IMR-90 (cell line): ENCODE results near the gene PPIB. TPM values are rescaled to one million over a fixed set of nuclear protein-coding genes. Genes with fewer than 3 reads are reported as not detected.

Experiments
- ATAC-seq: fragments of 200-7000 bp; cut with Tn5 transposase; 2 replicates; pipeline ENCODE4 v1.9.1; 2020; ENCODE audit warnings: low read depth, mild to moderate bottlenecking, moderate library complexity
- BruUV-seq: library from RNA; stranded (reverse); fragments of 400-500 nt; replicated peaks from 2 replicates; lab custom pipeline; 2021; lab: Mats Ljungman, UMichigan
- CTCF ChIA-PET: fragments of 300-600 bp; formaldehyde crosslinking; extraction: SDS; loops from one replicate; lab custom pipeline; 2021; ENCODE audit warnings: antibody characterized with exemption; lab: Yijun Ruan, JAX
- POLR2A ChIA-PET: fragments of 300-600 bp; sonication (Branson Sonifier 250); formaldehyde crosslinking; loops from one replicate; lab custom pipeline; 2022; ENCODE audit warnings: antibody characterized with exemption; ENCODE audit not compliant: unreplicated experiment; lab: Charles Lee
- DNase-seq: peaks from one replicate; pipeline ENCODE4 v3.0.0; 2013
- H2AFZ ChIP-seq: replicated peaks from 2 replicates; pipeline ENCODE3; 2013; ENCODE audit warnings: low read length, mild to moderate bottlenecking; ENCODE audit not compliant: poor library complexity
- H2AK5ac ChIP-seq: 2 replicates; pipeline ENCODE4 v1.6.1; 2013; ENCODE audit warnings: low read depth, low read length, inconsistent platforms
- H2AK9ac ChIP-seq: replicated peaks from 2 replicates; pipeline ENCODE3; 2013; ENCODE audit warnings: mild to moderate bottlenecking, low read depth, low read length, moderate library complexity; ENCODE audit not compliant: poor library complexity
- H2BK120ac ChIP-seq: 2 replicates; pipeline ENCODE4 v1.6.1; 2013; ENCODE audit warnings: low read depth, low read length, inconsistent platforms
- H2BK15ac ChIP-seq: 3 replicates; pipeline ENCODE4 v1.6.1; 2013; ENCODE audit warnings: low read depth, low read length, inconsistent platforms
- H2BK20ac ChIP-seq: 2 replicates; pipeline ENCODE4 v1.6.1; 2013; ENCODE audit warnings: low read depth, mild to moderate bottlenecking, inconsistent platforms, low read length, moderate library complexity
- H2BK5ac ChIP-seq: 2 replicates; pipeline ENCODE4 v1.6.1; 2013; ENCODE audit warnings: mild to moderate bottlenecking, low read depth, low read length, inconsistent platforms; ENCODE audit not compliant: poor library complexity, severe bottlenecking
- H3K14ac ChIP-seq: replicated peaks from 2 replicates; pipeline ENCODE4 v1.6.1; 2013; ENCODE audit warnings: low read depth, low read length, inconsistent platforms
- H3K18ac ChIP-seq: 2 replicates; pipeline ENCODE4 v1.6.1; 2013; ENCODE audit warnings: low read depth, low read length, control low read depth
- H3K23ac ChIP-seq: 2 replicates; pipeline ENCODE4 v1.6.1; 2013; ENCODE audit warnings: low read depth, low read length, inconsistent platforms
- H3K27ac ChIP-seq: 2 replicates; pipeline ENCODE4 v1.5.1; 2013; ENCODE audit warnings: mild to moderate bottlenecking, control low read depth, low read length; ENCODE audit not compliant: insufficient read depth
- H3K27me3 ChIP-seq: 2 replicates; pipeline ENCODE4 v1.6.1; 2013; ENCODE audit warnings: low read length; ENCODE audit not compliant: control insufficient read depth, insufficient read depth
- H3K36me3 ChIP-seq: 2 replicates; pipeline ENCODE4 v1.6.1; 2013; ENCODE audit warnings: low read length, mixed read lengths; ENCODE audit not compliant: control insufficient read depth, insufficient read depth
- H3K4ac ChIP-seq: 2 replicates; pipeline ENCODE4 v1.6.1; 2013; ENCODE audit warnings: low read depth, low read length, inconsistent platforms
- H3K4me1 ChIP-seq: 2 replicates; pipeline ENCODE4 v1.6.1; 2013; ENCODE audit warnings: low read length, mixed read lengths; ENCODE audit not compliant: control insufficient read depth, insufficient read depth
- H3K4me2 ChIP-seq: 2 replicates; pipeline ENCODE4 v1.6.1; 2013; ENCODE audit warnings: low read depth, mild to moderate bottlenecking, control low read depth, low read length, moderate library complexity
- H3K4me3 ChIP-seq: 2 replicates; pipeline ENCODE4 v1.5.1; 2013; ENCODE audit warnings: low read depth, mild to moderate bottlenecking, control low read depth, low read length, moderate library complexity; ENCODE audit not compliant: insufficient read depth
- H3K56ac ChIP-seq: 2 replicates; pipeline ENCODE4 v1.6.1; 2013; ENCODE audit warnings: low read length, inconsistent platforms; ENCODE audit not compliant: insufficient read depth; ENCODE audit errors: extremely low read depth
- H3K79me1 ChIP-seq, 2 experiments: 2 replicates each; pipeline ENCODE4 v1.6.1; 2013; ENCODE audit warnings: low read length in 2 of 2, inconsistent platforms in 1 of 2, low read depth in 1 of 2
- H3K9ac ChIP-seq: 2 replicates; pipeline ENCODE4 v1.6.1; 2013; ENCODE audit warnings: low read depth, low read length, control low read depth
- H3K9me1 ChIP-seq: 2 replicates; pipeline ENCODE4 v1.6.1; 2013; ENCODE audit warnings: low read length, inconsistent platforms; ENCODE audit not compliant: insufficient read depth
- H3K9me3 ChIP-seq: 2 replicates; pipeline ENCODE4 v1.6.1; 2013; ENCODE audit warnings: low read length; ENCODE audit not compliant: control insufficient read depth, insufficient read depth
- H4K20me1 ChIP-seq: 2 replicates; pipeline ENCODE4 v1.6.1; 2013; ENCODE audit warnings: low read length, inconsistent platforms; ENCODE audit not compliant: insufficient read depth
- H4K5ac ChIP-seq: 2 replicates; pipeline ENCODE4 v1.6.1; 2013; ENCODE audit warnings: mild to moderate bottlenecking, low read depth, low read length, control low read depth
- H4K8ac ChIP-seq, 2 experiments: 2 replicates each; pipeline ENCODE4 v1.6.1; 2013; ENCODE audit warnings: low read depth in 2 of 2, low read length in 2 of 2, control low read depth in 1 of 2, inconsistent platforms in 1 of 2
- H4K91ac ChIP-seq: 2 replicates; pipeline ENCODE4 v1.6.1; 2013; ENCODE audit warnings: low read depth, low read length, inconsistent platforms; ENCODE audit not compliant: insufficient read depth
- BHLHE40 ChIP-seq: fragments of 150-350 bp; IDR thresholded peaks from 2 replicates; pipeline ENCODE4 v1.6.1; 2016; ENCODE audit warnings: mild to moderate bottlenecking, low read depth, low read length
- CEBPB ChIP-seq: IDR thresholded peaks from 2 replicates; pipeline ENCODE4 v1.6.1; 2012; ENCODE audit warnings: low read depth, low read length, improper control_type of control experiment
- WGBS, 2 experiments: methylation state at CpG; one replicate each; pipeline versions ENCODE4 v1.1.5 to v1.1.7; 2013; ENCODE audit warnings: missing lambda C conversion rate in 2 of 2; ENCODE audit not compliant: insufficient read length in 1 of 2; ENCODE audit errors: extremely low coverage in 2 of 2; 5-methylcytosine and 5-hydroxymethylcytosine counted together
- dilution Hi-C: fragments of 300-500 bp; cut with HindIII; formaldehyde crosslinking; loops from one replicate; pipeline ENCODE4 v1.14.3; 2018; ENCODE audit warnings: low sequenced_read_pairs; ENCODE audit not compliant: unreplicated experiment
- in situ Hi-C: fragments of 300-500 bp; cut with MboI; formaldehyde crosslinking; loops from 3 replicates; pipeline ENCODE4 v1.14.3; 2019; ENCODE audit warnings: low sequenced_read_pairs, inconsistent platforms, mixed read lengths
- intact Hi-C: fragments of 100-400 bp; cut with micrococcal nuclease; formaldehyde crosslinking; loops from 2 replicates; pipeline ENCODE4 v1.10.0; 2022
- polyA plus RNA-seq, 3 experiments: library from polyadenylated mRNA; depleted of rRNA; stranded (reverse); fragments of >200 nt; gene quantifications; 2 replicates each; pipeline ENCODE4 v1.2.3, GENCODE V29; 2012; ENCODE audit warnings: low replicate concordance in 1 of 3
- total RNA-seq: library from RNA; depleted of rRNA; stranded (reverse); fragments of >200 nt; gene quantifications from 2 replicates; pipeline ENCODE4 v1.2.3, GENCODE V29; 2012

Gene PPIB
- total and polyA plus RNA-seq, 2 of the 4 experiments (the other 2 are of a cell fraction), result 1,358 to 1,682 TPM

- Histone ChIP-seq H4K91ac (no peak overlapping the region), H2AK5ac (no peak overlapping the region), H3K27me3 (no peaks in the 10 kb centered on the region), H2BK120ac (no peak overlapping the region), H2BK20ac (no peak overlapping the region), H3K4ac (no peak overlapping the region), H3K4me2 (no peak overlapping the region), H3K9ac (no peak overlapping the region), H2BK5ac (no peak overlapping the region), H3K4me3 (no peak overlapping the region), H3K14ac (no peak overlapping the region), H3K18ac (no peak overlapping the region), H3K27ac (no peak overlapping the region), H4K5ac (no peak overlapping the region), H3K9me1 (no peaks in the 10 kb centered on the region; the same call in 1 of the 2 replicates), H3K4me1 (no peaks in the 10 kb centered on the region), H3K36me3 (peaks cover 4% of the 10 kb centered on the region; the same call in 1 of the 2 replicates), H4K8ac (no peak overlapping the region), H3K56ac (no peak overlapping the region), H3K9me3 (no peaks in the 10 kb centered on the region), H2BK15ac (no peak overlapping the region), H2AK9ac (no peak overlapping the region), H3K79me1 (peaks cover 0 to 4% of the 10 kb centered on the region in 2 experiments; a peak in 3 of 4 replicates), H2AFZ (no peak overlapping the region), H3K23ac (no peak overlapping the region), H4K20me1 (no peaks in the 10 kb centered on the region)
- POLR2A ChIA-PET, result interaction anchor here (0.7 kb wide), 1 partner anchor 682 kb away, joined by 11 read pairs; no protein-coding TSS in a partner anchor
- WGBS, 2 experiments, result no CpG with 5 or more reads among the region's 6 CpGs
- CTCF ChIA-PET, result interaction anchor here (0.6 to 0.7 kb wide), 4 partner anchors 14 to 258 kb away, joined by 3 to 4 read pairs (median 4); partner anchors contain the start of gene CSNK1G1
- TF ChIP-seq CEBPB (no peak), BHLHE40 (no peak)
- dilution Hi-C loops, result no loop called here
- BruUV-seq, result no TSS peak
- no peak for DNase-seq
- in situ Hi-C loops, result loop anchor here (25.0 kb wide), 1 partner anchor 468 kb away; no protein-coding TSS in a partner anchor
- ATAC-seq, result no peak
- intact Hi-C loops, result no loop called here
These were observed 31.1 kb upstream of the PPIB start for GRCh38 chr15:64193971-64194370.
